ENCODE data around the gene NHSL2. TPM values are rescaled to one million over a fixed set of nuclear protein-coding genes. Genes with fewer than 3 reads are reported as not detected.

Gene NHSL2
- total RNA-seq, 4 donors from 2014 or later: 10.4 to 31.4 (median 17.7) TPM

DNA sequence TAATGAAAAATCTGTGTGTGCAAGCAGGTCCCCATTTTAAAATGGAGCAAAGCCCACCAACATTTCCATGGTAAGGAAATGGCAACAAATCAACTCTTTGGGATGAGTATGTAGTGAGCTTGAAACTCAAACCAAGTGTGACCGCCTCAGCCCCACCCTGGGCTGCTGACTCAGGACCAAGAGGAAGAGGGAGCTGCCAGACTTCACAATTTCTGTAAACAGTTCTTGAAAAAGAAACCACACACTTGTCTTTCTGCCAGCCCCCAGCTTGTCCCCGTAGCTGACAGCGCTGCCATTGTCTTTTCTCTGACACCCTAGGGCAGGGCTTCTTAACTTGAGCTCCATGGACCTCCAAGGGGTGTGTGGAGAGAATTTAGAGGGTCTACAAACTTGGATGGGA, 210.7 kb downstream of the NHSL2 start:
- Histone ChIP-seq H3K36me3 (no peaks in the 10 kb centered on the region), H3K4me3 (no peak overlapping the region), H3K9me3 (no peaks in the 10 kb centered on the region), H3K27me3 (peaks cover 0 to 3% (median 0%) of the 10 kb centered on the region in 4 donors), H3K4me1 (peaks cover 35 to 61% (median 61%) of the 10 kb centered on the region in 4 donors), H3K27ac (replicated peaks in 1 of 4) (peak overlapping the region; percentile 77 to 83 (median 79))
- TF ChIP-seq EP300 (IDR thresholded peaks at IDR 0.05) (no peak), CTCF (IDR thresholded peaks at IDR 0.05) (no peak), POLR2AphosphoS5 (IDR thresholded peaks at IDR 0.05) (peak; percentile 10 to 36), POLR2A (IDR thresholded peaks at IDR 0.05; ENCODE audit: low read depth) (no peak)
- intact Hi-C loops (cut with DNase I): no loop called here
- WGBS: 29% methylated on average over 3 of the region's 3 CpGs
- no peak for DNase-seq (ENCODE audit: extremely low spot score)

DNA sequence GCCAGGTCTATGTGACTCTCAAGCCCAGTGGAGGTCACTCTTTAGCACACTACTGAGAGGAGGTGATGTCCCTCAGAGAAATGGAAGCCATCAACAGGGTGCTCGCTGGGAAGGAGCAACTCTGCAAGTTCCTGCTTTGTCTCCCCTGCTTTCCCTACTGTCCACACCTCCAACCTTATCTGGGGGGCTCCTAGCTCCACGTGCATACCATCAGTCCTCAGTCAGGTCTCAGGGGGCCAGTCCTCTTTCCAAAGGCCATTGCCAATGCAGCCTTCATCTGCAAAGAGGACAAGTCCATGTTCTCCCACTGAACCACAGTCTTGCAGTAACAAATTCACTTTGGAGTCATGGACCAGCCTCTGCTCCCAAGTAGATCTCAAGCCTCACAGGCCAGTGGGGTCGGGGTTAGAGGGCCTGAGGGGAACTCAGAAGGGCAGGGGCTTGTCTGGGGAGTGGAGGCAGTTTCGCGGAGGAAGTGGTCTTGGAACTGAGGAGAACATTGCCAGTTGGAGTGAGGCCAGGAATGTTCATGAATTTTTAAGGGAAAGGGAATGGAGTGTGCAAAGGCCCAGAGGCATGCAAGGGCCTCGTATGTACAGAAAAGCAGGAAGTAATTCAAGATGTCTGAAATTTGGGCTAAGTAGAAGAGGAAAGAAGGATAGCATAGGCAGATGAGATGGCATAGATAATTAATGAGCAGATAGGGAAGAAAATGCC, 212.1 kb downstream of the NHSL2 start:
- 65% methylated on average over 6 of the region's 6 CpGs for WGBS
- intact Hi-C loops (cut with DNase I): no loop called here
- Histone ChIP-seq H3K4me3 (no peak overlapping the region), H3K4me1 (peaks cover 38 to 75% (median 75%) of the 10 kb centered on the region in 4 donors), H3K36me3 (no peaks in the 10 kb centered on the region), H3K27ac (replicated peaks in 1 of 4) (peak overlapping the region; percentile 79 to 83 (median 80)), H3K9me3 (no peaks in the 10 kb centered on the region), H3K27me3 (peaks cover 0 to 3% (median 0%) of the 10 kb centered on the region in 4 donors)
- no peak for DNase-seq (ENCODE audit: extremely low spot score)
- no peak for TF ChIP-seq EP300 (IDR thresholded peaks at IDR 0.05)
- TF ChIP-seq POLR2A (IDR thresholded peaks at IDR 0.05; ENCODE audit: low read depth): no peak
- TF ChIP-seq CTCF (IDR thresholded peaks at IDR 0.05): no peak
- TF ChIP-seq POLR2AphosphoS5 (IDR thresholded peaks at IDR 0.05): no peak

GRCh38 chrX:72123471-72124185, 213.0 kb downstream of the NHSL2 start:
- no peak for DNase-seq (ENCODE audit: extremely low spot score)
- intact Hi-C loops (cut with DNase I): no loop called here
- H3K36me3 ChIP-seq: no peaks in the 10 kb centered on the region
- peak overlapping the region; percentile 79 to 83 (median 80) for H3K27ac ChIP-seq (replicated peaks in 1 of 4)
- H3K27me3 ChIP-seq: peaks cover 0 to 3% (median 0%) of the 10 kb centered on the region in 4 donors
- peaks cover 38 to 84% (median 83%) of the 10 kb centered on the region in 4 donors for H3K4me1 ChIP-seq
- no peak for TF ChIP-seq EP300 (IDR thresholded peaks at IDR 0.05)
- no peak for TF ChIP-seq CTCF (IDR thresholded peaks at IDR 0.05)
- TF ChIP-seq POLR2A (IDR thresholded peaks at IDR 0.05; ENCODE audit: low read depth): no peak
- no peak for TF ChIP-seq POLR2AphosphoS5 (IDR thresholded peaks at IDR 0.05)
- 37% methylated on average over 11 of the region's 11 CpGs for WGBS
- no peak overlapping the region for H3K4me3 ChIP-seq
- H3K9me3 ChIP-seq: no peaks in the 10 kb centered on the region

DNA sequence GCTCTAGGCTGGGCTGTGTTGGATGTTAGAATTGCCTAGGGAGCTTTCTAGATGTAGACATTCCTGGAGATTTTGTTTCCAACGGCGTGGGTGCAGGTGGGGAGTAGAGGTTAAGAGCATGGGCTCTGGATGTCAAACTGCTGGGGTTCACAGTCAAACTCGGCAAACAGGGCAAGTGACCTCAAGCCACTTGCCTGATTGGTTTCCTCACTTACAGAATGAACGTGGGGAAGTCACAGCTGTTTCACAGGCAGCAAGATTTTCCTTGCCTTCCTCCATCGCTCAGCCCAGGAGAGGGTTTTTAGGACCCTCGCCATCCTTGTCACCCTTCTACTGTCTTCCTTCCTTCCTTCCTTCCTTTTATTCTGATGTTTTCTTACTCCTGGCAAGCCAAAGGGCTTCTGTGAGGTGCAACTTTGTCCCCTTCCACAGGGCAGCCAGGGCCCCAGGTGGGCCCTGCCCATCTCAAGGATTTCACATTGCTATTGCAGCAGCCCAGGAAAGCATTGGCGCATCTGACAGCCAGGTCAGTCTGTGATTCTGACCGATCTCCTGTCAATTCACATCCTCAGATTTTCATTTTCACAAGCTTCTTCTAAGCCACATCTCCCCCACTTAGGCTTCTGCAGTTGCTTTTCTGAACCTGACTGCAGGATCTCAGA, 214.0 kb downstream of the NHSL2 start:
- H3K9me3 ChIP-seq: no peaks in the 10 kb centered on the region
- DNase-seq (ENCODE audit: extremely low spot score): no peak

More for the DNA sequence above, 214.0 kb downstream of the NHSL2 start:
- intact Hi-C loops (cut with DNase I): no loop called here
- TF ChIP-seq POLR2A (IDR thresholded peaks at IDR 0.05; ENCODE audit: low read depth) (no peak), EP300 (IDR thresholded peaks at IDR 0.05) (no peak), POLR2AphosphoS5 (IDR thresholded peaks at IDR 0.05) (no peak), CTCF (IDR thresholded peaks at IDR 0.05) (no peak)
- Histone ChIP-seq H3K27ac (replicated peaks in 1 of 4) (peak overlapping the region; percentile 79 to 83 (median 80)), H3K36me3 (no peaks in the 10 kb centered on the region), H3K4me1 (peaks cover 38 to 94% (median 92%) of the 10 kb centered on the region in 4 donors), H3K27me3 (peaks cover 0 to 3% (median 0%) of the 10 kb centered on the region in 4 donors), H3K4me3 (no peak overlapping the region)
- WGBS: 61% methylated on average over 6 of the region's 8 CpGs

All from esophagus muscularis mucosa (tissue), 4 donors.